ENCODE measurements around the gene FRMD4A.
"Not testable (repeated sequence)": the region's sequence is repeated elsewhere in the genome, so short reads cannot be mapped to it uniquely, and the experiment has no call there.

FRMD4A gene

GRCh38 chr10:14141283-14141682 is 189.4 kb downstream of the FRMD4A start:
- Histone ChIP-seq H2AFZ (ENCODE audit: low read depth, low read length, severe bottlenecking) (no peak overlapping the region), H3K9me2 (replicated peaks; ENCODE audit: insufficient read depth, low read length) (no peaks in the 10 kb centered on the region), H3K36me3 (ENCODE audit: low read length) (no peaks in the 10 kb centered on the region), H3K27ac (ENCODE audit: low read depth, low read length) (no peak overlapping the region), H3K27me3 (ENCODE audit: low read length) (0 out of 2 replicates have a peak, but pooled peaks cover 3% of the 10 kb centered on the region), H3F3A (ENCODE audit: insufficient read depth) (no peaks in the 10 kb centered on the region), H3K4me3 (ENCODE audit: insufficient read depth, low read length, poor library complexity, severe bottlenecking) (no peak overlapping the region), H3K79me2 (ENCODE audit: insufficient read depth, low read length) (no peaks in the 10 kb centered on the region), H3K9me3 (ENCODE audit: insufficient read depth, low read length) (no peaks in the 10 kb centered on the region), H3K4me2 (ENCODE audit: low read depth, low read length, poor library complexity, severe bottlenecking) (no peak overlapping the region), H4K20me1 (ENCODE audit: low read depth, low read length) (no peaks in the 10 kb centered on the region), H3K9ac (ENCODE audit: low read length) (no peak overlapping the region)
- TF ChIP-seq EZH2phosphoT487 (conservative IDR thresholded peaks at IDR 0.05; ENCODE audit: low read length) (no peak), CTCF (IDR thresholded peaks at IDR 0.05; ENCODE audit: insufficient read depth, low read length, poor library complexity, severe bottlenecking) (no peak)

GRCh38 chr10:14137391-14137790 is 193.3 kb downstream of the FRMD4A start:
- H3F3A ChIP-seq (ENCODE audit: insufficient read depth), result no peaks in the 10 kb centered on the region
- TF ChIP-seq EZH2phosphoT487 (conservative IDR thresholded peaks at IDR 0.05; ENCODE audit: low read length), result no peak
- no peak for TF ChIP-seq CTCF (IDR thresholded peaks at IDR 0.05; ENCODE audit: insufficient read depth, low read length, poor library complexity, severe bottlenecking)
- H3K27me3 ChIP-seq (ENCODE audit: low read length), result no peaks in the 10 kb centered on the region
- H3K36me3 ChIP-seq (ENCODE audit: low read length), result no peaks in the 10 kb centered on the region
- H3K4me3 ChIP-seq (ENCODE audit: insufficient read depth, low read length, poor library complexity, severe bottlenecking), result no peak overlapping the region
- H2AFZ ChIP-seq (ENCODE audit: low read depth, low read length, severe bottlenecking), result no peak overlapping the region
- no peaks in the 10 kb centered on the region for H3K9me2 ChIP-seq (replicated peaks; ENCODE audit: insufficient read depth, low read length)
- no peak overlapping the region for H3K9ac ChIP-seq (ENCODE audit: low read length)
- H3K9me3 ChIP-seq (ENCODE audit: insufficient read depth, low read length), result no peaks in the 10 kb centered on the region
- H3K4me2 ChIP-seq (ENCODE audit: low read depth, low read length, poor library complexity, severe bottlenecking), result no peak overlapping the region
- no peaks in the 10 kb centered on the region for H4K20me1 ChIP-seq (ENCODE audit: low read depth, low read length)
- no peak overlapping the region for H3K27ac ChIP-seq (ENCODE audit: low read depth, low read length)
- no peaks in the 10 kb centered on the region for H3K79me2 ChIP-seq (ENCODE audit: insufficient read depth, low read length)

- not testable (repeated sequence) for H3K9me3 ChIP-seq (ENCODE audit: insufficient read depth, low read length); H3K4me2 ChIP-seq (ENCODE audit: low read depth, low read length, poor library complexity, severe bottlenecking); H3K4me3 ChIP-seq (ENCODE audit: insufficient read depth, low read length, poor library complexity, severe bottlenecking); H2AFZ ChIP-seq (ENCODE audit: low read depth, low read length, severe bottlenecking); H3K36me3 ChIP-seq (ENCODE audit: low read length); H3K9ac ChIP-seq (ENCODE audit: low read length); H4K20me1 ChIP-seq (ENCODE audit: low read depth, low read length); H3K27me3 ChIP-seq (ENCODE audit: low read length); H3F3A ChIP-seq (ENCODE audit: insufficient read depth); H3K9me2 ChIP-seq (replicated peaks; ENCODE audit: insufficient read depth, low read length); H3K79me2 ChIP-seq (ENCODE audit: insufficient read depth, low read length); H3K27ac ChIP-seq (ENCODE audit: low read depth, low read length)
Measured at GRCh38 chr10:14135196-14135595, 195.5 kb downstream of the FRMD4A start.

- H3K9me3 ChIP-seq (ENCODE audit: insufficient read depth, low read length), result no peaks in the 10 kb centered on the region
- H3K27me3 ChIP-seq (ENCODE audit: low read length), result no peaks in the 10 kb centered on the region
- H3K4me3 ChIP-seq (ENCODE audit: insufficient read depth, low read length, poor library complexity, severe bottlenecking), result no peak overlapping the region
- no peak for TF ChIP-seq CTCF (IDR thresholded peaks at IDR 0.05; ENCODE audit: insufficient read depth, low read length, poor library complexity, severe bottlenecking)
- no peak for TF ChIP-seq EZH2phosphoT487 (conservative IDR thresholded peaks at IDR 0.05; ENCODE audit: low read length)
- H3K9ac ChIP-seq (ENCODE audit: low read length), result no peak overlapping the region
- no peaks in the 10 kb centered on the region for H3K36me3 ChIP-seq (ENCODE audit: low read length)
- H3K4me2 ChIP-seq (ENCODE audit: low read depth, low read length, poor library complexity, severe bottlenecking), result no peak overlapping the region
- no peaks in the 10 kb centered on the region for H3K79me2 ChIP-seq (ENCODE audit: insufficient read depth, low read length)
- no peak overlapping the region for H2AFZ ChIP-seq (ENCODE audit: low read depth, low read length, severe bottlenecking)
- no peaks in the 10 kb centered on the region for H4K20me1 ChIP-seq (ENCODE audit: low read depth, low read length)
- H3K9me2 ChIP-seq (replicated peaks; ENCODE audit: insufficient read depth, low read length), result no peaks in the 10 kb centered on the region
- no peak overlapping the region for H3K27ac ChIP-seq (ENCODE audit: low read depth, low read length)
- H3F3A ChIP-seq (ENCODE audit: insufficient read depth), result no peaks in the 10 kb centered on the region
Measured at GRCh38 chr10:14134275-14134674, 196.4 kb downstream of the FRMD4A start.

Measured in SU-DHL-6 (cell line).